Measurements from ENCODE around the gene TCF4. TPM values are rescaled to one million over a fixed set of nuclear protein-coding genes. Genes with fewer than 3 reads are reported as not detected.

Gene TCF4
- total and polyA plus RNA-seq, 7 donors = 8.6 to 68.9 (median 36.8) TPM

GRCh38 chr18:55577812-55578539, 10.0 kb downstream of the TCF4 start:
- no peaks in the 10 kb centered on the region for H3K9me3 ChIP-seq
- intact Hi-C loops (cut with DNase I) = loop anchor here in 1 of 2 donors (2.0 to 10.0 kb wide), 2 partner anchors 53 to 155 kb away; no protein-coding TSS in a partner anchor
- H3K27ac ChIP-seq = peak overlapping the region; percentile 78
- H3K36me3 ChIP-seq (ENCODE audit: insufficient read depth in 1 of 2, low read depth in 1 of 2) = no peaks in the 10 kb centered on the region
- ATAC-seq (peak; percentile 75 to 85 (median 80)), DNase-seq (no peak)
- 22 to 23% (median 23%) methylated on average over 6 of the region's 6 CpGs for WGBS, 3 donors
- TF ChIP-seq CTCF (IDR thresholded peaks at IDR 0.05) = peak; percentile 27
- no peaks in the 10 kb centered on the region for H3K27me3 ChIP-seq (ENCODE audit: insufficient read depth in 3 of 3, low read length in 2 of 3)
- H3K4me1 ChIP-seq = peaks cover 66% of the 10 kb centered on the region
- H3K4me3 ChIP-seq = peak overlapping the region; percentile 57

GRCh38 chr18:55576001-55576400, 12.0 kb downstream of the TCF4 start:
- DNase-seq (no peak), ATAC-seq (no peak)
- WGBS, 3 donors = 69 to 83% (median 80%) methylated on average over 3 of the region's 3 CpGs
- Histone ChIP-seq H3K4me1 (peaks cover 50% of the 10 kb centered on the region), H3K36me3 (ENCODE audit: insufficient read depth in 1 of 2, low read depth in 1 of 2) (no peaks in the 10 kb centered on the region), H3K4me3 (peak overlapping the region; percentile 12), H3K9me3 (no peaks in the 10 kb centered on the region), H3K27me3 (ENCODE audit: insufficient read depth in 3 of 3, low read length in 2 of 3) (no peaks in the 10 kb centered on the region), H3K27ac (peak overlapping the region; percentile 53)
- TF ChIP-seq CTCF (IDR thresholded peaks at IDR 0.05) = no peak
- intact Hi-C loops (cut with DNase I) = loop anchor here in 1 of 2 donors (10.0 kb wide), 1 partner anchor 51 kb away; no protein-coding TSS in a partner anchor

- ATAC-seq (no peak), DNase-seq (no peak)
- Histone ChIP-seq H3K36me3 (ENCODE audit: insufficient read depth in 1 of 2, low read depth in 1 of 2) (no peaks in the 10 kb centered on the region), H3K27ac (peak overlapping the region; percentile 53), H3K9me3 (no peaks in the 10 kb centered on the region), H3K4me3 (no peak overlapping the region), H3K4me1 (peaks cover 44% of the 10 kb centered on the region), H3K27me3 (ENCODE audit: insufficient read depth in 3 of 3, low read length in 2 of 3) (no peaks in the 10 kb centered on the region)
- TF ChIP-seq CTCF (IDR thresholded peaks at IDR 0.05) = no peak
- intact Hi-C loops (cut with DNase I) = loop anchor here in 1 of 2 donors (10.0 kb wide), 1 partner anchor 50 kb away; no protein-coding TSS in a partner anchor
- WGBS, 3 donors = 17 to 44% (median 26%) methylated on average over 1 of the region's 1 CpG
Measured at GRCh38 chr18:55575066-55575465, 12.9 kb downstream of the TCF4 start.

- intact Hi-C loops (cut with DNase I) = loop anchor here in 1 of 2 donors (10.0 kb wide), 1 partner anchor 49 kb away; no protein-coding TSS in a partner anchor
- DNase-seq = no peak
Measured at GRCh38 chr18:55573386-55573785, 14.6 kb downstream of the TCF4 start.

More at GRCh38 chr18:55573386-55573785, 14.6 kb downstream of the TCF4 start:
- 82 to 89% (median 88%) methylated on average over 2 of the region's 2 CpGs for WGBS, 3 donors
- TF ChIP-seq CTCF (IDR thresholded peaks at IDR 0.05) = no peak
- Histone ChIP-seq H3K9me3 (no peaks in the 10 kb centered on the region), H3K27ac (no peak overlapping the region), H3K4me3 (no peak overlapping the region), H3K4me1 (peaks cover 28% of the 10 kb centered on the region), H3K36me3 (ENCODE audit: insufficient read depth in 1 of 2, low read depth in 1 of 2) (no peaks in the 10 kb centered on the region), H3K27me3 (ENCODE audit: insufficient read depth in 3 of 3, low read length in 2 of 3) (no peaks in the 10 kb centered on the region)
- ATAC-seq = no peak

Data from psoas muscle (tissue), 8 donors.